Breast epithelium (tissue), 3 donors: ENCODE results near the gene HOXB2.

Experiments used
- CTCF ChIP-seq, 3 donors: fragments of 450-650 bp; IDR thresholded peaks; one replicate each; pipeline ENCODE4 v1.5.1; 2016 to 2017; ENCODE audit warnings: antibody characterized with exemption in 3 of 3, mild to moderate bottlenecking in 3 of 3, moderate library complexity in 3 of 3
- POLR2A ChIP-seq: fragments of 450-650 bp; IDR thresholded peaks from one replicate; pipeline ENCODE4 v1.6.1; 2016; ENCODE audit warnings: antibody characterized with exemption, mild to moderate bottlenecking, moderate library complexity

GRCh38 chr17:48542114-48542656 lies 2.7 kb downstream of the HOXB2 start:
- TF ChIP-seq CTCF (IDR thresholded peaks at IDR 0.05) = no peak
- no peak for TF ChIP-seq POLR2A
